GM23338 (cell line): ENCODE results near the gene HMX2. TPM values are rescaled to one million over a fixed set of nuclear protein-coding genes. Genes with fewer than 3 reads are reported as not detected.

Experiments used
- ATAC-seq: fragments of 200-7000 bp; cut with Tn5 transposase; 3 replicates; pipeline ENCODE4 v1.9.1; 2020
- DNase-seq: peaks from one replicate; pipeline ENCODE4 v3.0.0-alpha.2; 2015; ENCODE audit warnings: low spot score
- H2AFZ ChIP-seq: fragments of 200-600 bp; sonication (generic); 2 replicates; pipeline ENCODE4 v1.8.0; 2016; ENCODE audit warnings: antibody characterized with exemption, mild to moderate bottlenecking, moderate library complexity
- H3F3A ChIP-seq: fragments of 200-600 bp; sonication (generic); replicated peaks from 2 replicates; pipeline ENCODE4 v1.8.0; 2017; ENCODE audit warnings: antibody characterized with exemption, mixed run types, low read depth
- H3K27ac ChIP-seq: fragments of 200-600 bp; sonication (generic); 2 replicates; pipeline ENCODE4 v1.6.1; 2016; ENCODE audit warnings: low read depth
- H3K27me3 ChIP-seq: fragments of 200-600 bp; sonication (generic); 2 replicates; pipeline ENCODE4 v1.8.0; 2016; ENCODE audit warnings: mild to moderate bottlenecking, mixed run types, moderate library complexity; ENCODE audit not compliant: insufficient read depth
- H3K36me3 ChIP-seq: fragments of 200-600 bp; sonication (generic); 2 replicates; pipeline ENCODE4 v1.8.0; 2016; ENCODE audit warnings: mild to moderate bottlenecking; ENCODE audit not compliant: insufficient read depth
- H3K4me1 ChIP-seq: fragments of 200-600 bp; sonication (generic); 2 replicates; pipeline ENCODE4 v1.8.0; 2016; ENCODE audit warnings: mild to moderate bottlenecking, moderate library complexity; ENCODE audit not compliant: insufficient read depth
- H3K4me2 ChIP-seq: fragments of 200-600 bp; sonication (generic); 2 replicates; pipeline ENCODE4 v1.7.1; 2017; ENCODE audit warnings: mixed run types
- H3K4me3 ChIP-seq: fragments of 200-600 bp; sonication (generic); 2 replicates; pipeline ENCODE4 v1.6.1; 2016; ENCODE audit warnings: mixed run types
- H3K79me2 ChIP-seq: fragments of 200-600 bp; sonication (generic); replicated peaks from 2 replicates; pipeline ENCODE4 v1.8.0; 2017; ENCODE audit warnings: mild to moderate bottlenecking; ENCODE audit not compliant: insufficient read depth
- H3K9me2 ChIP-seq: fragments of 200-600 bp; sonication (generic); 2 replicates; pipeline ENCODE4 v1.8.0; 2017; ENCODE audit not compliant: insufficient read depth
- H4K20me1 ChIP-seq: fragments of 200-600 bp; sonication (generic); replicated peaks from 2 replicates; pipeline ENCODE4 v1.8.0; 2017; ENCODE audit warnings: mild to moderate bottlenecking; ENCODE audit not compliant: insufficient read depth
- H3K27ac Mint-ChIP-seq: 2 replicates; pipeline ENCODE4 v1.8.0; 2020; ENCODE audit warnings: inconsistent platforms, mild to moderate bottlenecking, moderate library complexity, mixed read lengths
- H3K27me3 Mint-ChIP-seq: 3 replicates; pipeline ENCODE4 v1.8.0; 2022; ENCODE audit warnings: low read depth, mild to moderate bottlenecking, moderate library complexity, mixed read lengths, inconsistent platforms; ENCODE audit not compliant: insufficient read depth, poor library complexity
- H3K36me3 Mint-ChIP-seq: 3 replicates; pipeline ENCODE4 v1.8.0; 2021; ENCODE audit warnings: low read depth, mild to moderate bottlenecking, inconsistent platforms, moderate library complexity, mixed read lengths
- H3K4me1 Mint-ChIP-seq: 3 replicates; pipeline ENCODE4 v1.8.0; 2020; ENCODE audit warnings: mild to moderate bottlenecking, inconsistent platforms, mixed read lengths
- H3K4me3 Mint-ChIP-seq: 3 replicates; pipeline ENCODE4 v1.8.0; 2021; ENCODE audit warnings: moderate library complexity, mild to moderate bottlenecking, inconsistent platforms, mixed read lengths
- H3K9me3 Mint-ChIP-seq: 3 replicates; pipeline ENCODE4 v1.8.0; 2020; ENCODE audit warnings: moderate library complexity, mild to moderate bottlenecking, inconsistent platforms, mixed read lengths
- CREB1 ChIP-seq: fragments of 250-450 bp; sonication (Bioruptor Pico); IDR thresholded peaks from 2 replicates; pipeline ENCODE4 v1.5.0; 2020; ENCODE audit warnings: low read depth, mild to moderate bottlenecking, moderate library complexity
- CTCF ChIP-seq, 2 experiments: fragments of 200-600 bp in 1 of 2; sonication (generic) in 1 of 2; conservative IDR thresholded peaks; 2 replicates each; pipeline versions ENCODE4 v1.5.1 to v1.6.1; 2016 to 2017; ENCODE audit warnings: antibody characterized with exemption in 2 of 2, low read depth in 2 of 2, mild to moderate bottlenecking in 2 of 2, moderate library complexity in 1 of 2
- ETS1 ChIP-seq: IDR thresholded peaks from 2 replicates; pipeline ENCODE4 v1.6.1; 2016; ENCODE audit warnings: antibody characterized with exemption
- EZH2 ChIP-seq: fragments of 200-600 bp; sonication (generic); IDR thresholded peaks from one replicate; pipeline ENCODE4 v1.8.0; 2017; ENCODE audit warnings: antibody characterized with exemption, mild to moderate bottlenecking, low read depth; ENCODE audit not compliant: unreplicated experiment
- EZH2phosphoT487 ChIP-seq: fragments of 200-600 bp; sonication (generic); IDR thresholded peaks from one replicate; pipeline ENCODE4 v1.8.1; 2018; ENCODE audit warnings: antibody characterized with exemption; ENCODE audit not compliant: unreplicated experiment
- JUNB ChIP-seq: IDR thresholded peaks from one replicate; pipeline ENCODE4 v1.6.1; 2016; ENCODE audit warnings: antibody characterized with exemption; ENCODE audit not compliant: unreplicated experiment
- NANOG ChIP-seq: IDR thresholded peaks from 2 replicates; pipeline ENCODE4 v1.6.1; 2016; ENCODE audit warnings: antibody characterized with exemption, borderline replicate concordance
- POLR2AphosphoS5 ChIP-seq: IDR thresholded peaks from 2 replicates; pipeline ENCODE4 v1.6.1; 2016; ENCODE audit warnings: antibody characterized with exemption, low read depth
- REST ChIP-seq: IDR thresholded peaks from one replicate; pipeline ENCODE4 v1.6.1; 2018; ENCODE audit warnings: antibody characterized with exemption; ENCODE audit not compliant: unreplicated experiment
- STAT1 ChIP-seq: IDR thresholded peaks from one replicate; pipeline ENCODE4 v1.6.1; 2016; ENCODE audit warnings: antibody characterized with exemption; ENCODE audit not compliant: unreplicated experiment
- ZNF114 ChIP-seq: fragments of 250-450 bp; sonication (Bioruptor Pico); IDR thresholded peaks from 2 replicates; pipeline ENCODE4 v1.5.0; 2020; ENCODE audit warnings: mild to moderate bottlenecking, moderate library complexity
- ZNF331 ChIP-seq: fragments of 250-450 bp; sonication (Bioruptor Pico); IDR thresholded peaks from 2 replicates; pipeline ENCODE4 v1.5.0; 2020; ENCODE audit warnings: low read depth, mild to moderate bottlenecking, moderate library complexity
- ZNF462 ChIP-seq: fragments of 250-450 bp; sonication (Bioruptor Pico); IDR thresholded peaks from 2 replicates; pipeline ENCODE4 v1.5.0; 2020; ENCODE audit warnings: mild to moderate bottlenecking, moderate library complexity
- polyA plus RNA-seq: library from polyadenylated mRNA; unstranded; fragments of >200 nt; fragmentation: Nextera tagmentation; extraction: Ambion mirVana; gene quantifications from 2 replicates; pipeline ENCODE4 v1.2.1, GENCODE V29; 2016
- total RNA-seq: library from RNA; depleted of rRNA; stranded (reverse); fragments of >200 nt; shearing (Covaris generic); gene quantifications from 2 replicates; pipeline ENCODE4 v1.2.3, GENCODE V29; 2014

Gene HMX2
- total and polyA plus RNA-seq, 2 experiments from 2014 or later, result 2.6 to 3.4 TPM

- H2AFZ ChIP-seq, result no peak overlapping the region
- ATAC-seq, result no peak
Measured at GRCh38 chr10:123180101-123181090, 32.5 kb downstream of the HMX2 start.

More at GRCh38 chr10:123180101-123181090, 32.5 kb downstream of the HMX2 start:
- H3K27ac ChIP-seq, result no peak overlapping the region
- H3K27ac Mint-ChIP-seq, result no peak overlapping the region
- no peak overlapping the region for H3K4me3 Mint-ChIP-seq
- no peak for DNase-seq
- H3K9me3 Mint-ChIP-seq, result peaks cover 11% of the 10 kb centered on the region
- H3K9me2 ChIP-seq, result no peaks in the 10 kb centered on the region
- H3F3A ChIP-seq, result no peaks in the 10 kb centered on the region
- peaks cover 44% of the 10 kb centered on the region for H3K36me3 Mint-ChIP-seq
- H3K4me3 ChIP-seq, result no peak overlapping the region
- no peaks in the 10 kb centered on the region for H3K4me1 ChIP-seq
- no peaks in the 10 kb centered on the region for H3K4me1 Mint-ChIP-seq
- TF ChIP-seq CTCF (conservative IDR thresholded peaks at IDR 0.05; ENCODE audit: low read depth in 2 of 2), result no peak
- TF ChIP-seq ZNF462 (CRISPR knock-in tag), result no peak
- no peak for TF ChIP-seq CREB1
- TF ChIP-seq STAT1, result no peak
- no peak for TF ChIP-seq EZH2
- no peak for TF ChIP-seq ZNF114 (CRISPR knock-in tag)
- TF ChIP-seq ZNF331 (CRISPR knock-in tag), result no peak
- TF ChIP-seq NANOG, result no peak
- TF ChIP-seq POLR2AphosphoS5, result no peak
- no peak for TF ChIP-seq REST
- TF ChIP-seq JUNB, result no peak
- TF ChIP-seq EZH2phosphoT487, result no peak
- TF ChIP-seq ETS1, result no peak
- no peaks in the 10 kb centered on the region for H3K27me3 ChIP-seq
- peaks cover 11% of the 10 kb centered on the region; the same call in 1 of the 2 replicates for H4K20me1 ChIP-seq
- H3K4me2 ChIP-seq, result no peak overlapping the region
- H3K79me2 ChIP-seq, result peaks cover 10% of the 10 kb centered on the region; the same call in 1 of the 2 replicates
- peaks cover 5% of the 10 kb centered on the region for H3K36me3 ChIP-seq
- peaks cover 2% of the 10 kb centered on the region for H3K27me3 Mint-ChIP-seq
